Measurements from ENCODE around the gene FLRT2.

GRCh38 chr14:85688006-85688405 lies 158.1 kb downstream of the FLRT2 start:
- no peak for TF ChIP-seq BCL11A (IDR thresholded peaks at IDR 0.05; ENCODE audit: low read depth, low read length)
- no peak for TF ChIP-seq EZH2 (IDR thresholded peaks at IDR 0.05; ENCODE audit: borderline replicate concordance, control insufficient read depth, low read depth, low read length)
- TF ChIP-seq CTCF (IDR thresholded peaks at IDR 0.05 in 2 of 3, conservative IDR thresholded peaks at IDR 0.05 in 1 of 3; ENCODE audit: control insufficient read depth in 2 of 3, extremely low read depth in 1 of 3, insufficient read depth in 1 of 3, low read depth in 3 of 3, low read length in 3 of 3): no peak
- no peak for TF ChIP-seq ZBTB33 (IDR thresholded peaks at IDR 0.05)
- no peak for TF ChIP-seq SMC3 (IDR thresholded peaks at IDR 0.05; ENCODE audit: borderline replicate concordance, low read length)
- no peak for TF ChIP-seq KDM1A (IDR thresholded peaks at IDR 0.05; ENCODE audit: borderline replicate concordance)
- TF ChIP-seq ASH2L (IDR thresholded peaks at IDR 0.05; ENCODE audit: borderline replicate concordance, low read depth): no peak
- no peak for TF ChIP-seq SIN3A (IDR thresholded peaks at IDR 0.05; ENCODE audit: low read depth, low read length)
- TF ChIP-seq POLR2A (IDR thresholded peaks at IDR 0.05; ENCODE audit: low read depth, low read length): no peak
- TF ChIP-seq ZSCAN29 (IDR thresholded peaks at IDR 0.05): no peak
- TF ChIP-seq TAF1 (IDR thresholded peaks at IDR 0.05; ENCODE audit: borderline replicate concordance, low read depth, low read length): no peak
- TF ChIP-seq CHD2 (IDR thresholded peaks at IDR 0.05; ENCODE audit: borderline replicate concordance, low read depth, low read length): no peak
- TF ChIP-seq GABPA (IDR thresholded peaks at IDR 0.05; ENCODE audit: low read depth): no peak

All from GM12878 (cell line).